Ishikawa (cell line): ENCODE measurements around the gene ATOX1.
A peak's percentile ranks its signal among the peaks of the same experiment; 100 is the strongest.

Experiments
- CEBPB ChIP-seq: IDR thresholded peaks from 2 replicates; pipeline ENCODE4 v1.6.1; 2012
- CREB1 ChIP-seq: IDR thresholded peaks from 2 replicates; pipeline ENCODE4 v1.6.1; 2012; ENCODE audit warnings: low read depth
- EGR1 ChIP-seq: IDR thresholded peaks from 2 replicates; pipeline ENCODE4 v1.6.1; 2012
- EP300 ChIP-seq: IDR thresholded peaks from 2 replicates; pipeline ENCODE4 v1.6.1; 2012; ENCODE audit warnings: borderline replicate concordance
- FOXM1 ChIP-seq: IDR thresholded peaks from 2 replicates; pipeline ENCODE4 v1.6.1; 2012; ENCODE audit warnings: low read depth, borderline replicate concordance
- MAX ChIP-seq: IDR thresholded peaks from 2 replicates; pipeline ENCODE4 v1.6.1; 2012
- NFIC ChIP-seq: IDR thresholded peaks from 2 replicates; pipeline ENCODE4 v1.6.1; 2012
- RAD21 ChIP-seq: IDR thresholded peaks from 2 replicates; pipeline ENCODE4 v1.6.1; 2012; ENCODE audit warnings: low read depth
- REST ChIP-seq: IDR thresholded peaks from 2 replicates; pipeline ENCODE4 v1.6.1; 2012; ENCODE audit warnings: low read depth, mild to moderate bottlenecking
- TAF1 ChIP-seq: IDR thresholded peaks from 2 replicates; pipeline ENCODE4 v1.6.1; 2012; ENCODE audit warnings: low read depth, mild to moderate bottlenecking
- TCF12 ChIP-seq: IDR thresholded peaks from 2 replicates; pipeline ENCODE4 v1.6.1; 2012; ENCODE audit warnings: low read depth
- TEAD4 ChIP-seq: IDR thresholded peaks from 2 replicates; pipeline ENCODE4 v1.6.1; 2012
- USF1 ChIP-seq: IDR thresholded peaks from 2 replicates; pipeline ENCODE4 v1.6.1; 2012
- YY1 ChIP-seq: IDR thresholded peaks from 2 replicates; pipeline ENCODE4 v1.6.1; 2012; ENCODE audit warnings: low read depth
- ZBTB7A ChIP-seq: IDR thresholded peaks from 2 replicates; pipeline ENCODE4 v1.6.1; 2012; ENCODE audit warnings: low read depth

Gene ATOX1

GRCh38 chr5:151770383-151771258, 12.2 kb upstream of the ATOX1 start:
- no peak for TF ChIP-seq RAD21
- TF ChIP-seq TCF12 = no peak; the same call in 1 of the 2 replicates
- no peak for TF ChIP-seq CEBPB
- TF ChIP-seq USF1 = peak; percentile 67

- TF ChIP-seq NFIC = no peak
- no peak for TF ChIP-seq TEAD4
- no peak for TF ChIP-seq FOXM1
Measured at GRCh38 chr5:151766975-151767374, 8.5 kb upstream of the ATOX1 start.

- no peak for TF ChIP-seq CEBPB
- TF ChIP-seq RAD21 = no peak
- no peak for TF ChIP-seq TEAD4
- TF ChIP-seq TAF1 = no peak
- no peak for TF ChIP-seq YY1
- TF ChIP-seq ZBTB7A = no peak
- TF ChIP-seq FOXM1 = no peak
Measured at GRCh38 chr5:151764801-151765200, 6.4 kb upstream of the ATOX1 start.

- TF ChIP-seq TAF1 = no peak
- no peak; the same call in 1 of the 2 replicates for TF ChIP-seq ZBTB7A
- TF ChIP-seq MAX = no peak
- no peak for TF ChIP-seq CEBPB
- no peak for TF ChIP-seq USF1
- TF ChIP-seq EGR1 = no peak
- no peak for TF ChIP-seq EP300
- TF ChIP-seq REST = no peak
Measured at GRCh38 chr5:151758141-151758429, 346 bp downstream of the ATOX1 start.

- TF ChIP-seq MAX (no peak), FOXM1 (no peak), ZBTB7A (no peak), EP300 (no peak), NFIC (peak; percentile 38; the same call in 1 of the 2 replicates), CREB1 (no peak), YY1 (no peak), USF1 (no peak)
Measured at GRCh38 chr5:151757233-151758140, 944 bp downstream of the ATOX1 start.

- no peak for TF ChIP-seq TAF1
- TF ChIP-seq EP300 = no peak
- TF ChIP-seq TEAD4 = no peak
- TF ChIP-seq EGR1 = no peak
- no peak for TF ChIP-seq ZBTB7A
- no peak for TF ChIP-seq YY1
- TF ChIP-seq FOXM1 = no peak
- TF ChIP-seq MAX = no peak
- TF ChIP-seq CEBPB = no peak
- TF ChIP-seq CREB1 = no peak
- no peak for TF ChIP-seq REST
Measured at GRCh38 chr5:151755383-151755782, 3.0 kb downstream of the ATOX1 start.
